ENCODE results near the gene BPIFB2.

- TF ChIP-seq CTCF (IDR thresholded peaks at IDR 0.05) (no peak), POLR2AphosphoS5 (IDR thresholded peaks at IDR 0.05; ENCODE audit: low read depth, low read length) (no peak)
Observed at GRCh38 chr20:32990426-32990825, 17.1 kb upstream of the BPIFB2 start.

Measured in Panc1 (cell line).